ENCODE data around the gene JMJD7.

JMJD7 gene

GRCh38 chr15:41799488-41799805, 28.4 kb upstream of the JMJD7 start:
- H3K9ac ChIP-seq (ENCODE audit: low read depth in 1 of 2, low read length in 2 of 2): no peak overlapping the region
- H3K4me1 ChIP-seq (ENCODE audit: control insufficient read depth in 2 of 2, insufficient read depth in 2 of 2, low read length in 2 of 2): no peaks in the 10 kb centered on the region
- H3K27me3 ChIP-seq (ENCODE audit: control insufficient read depth in 2 of 2, insufficient read depth in 2 of 2, low read length in 2 of 2): no peaks in the 10 kb centered on the region
- no peak overlapping the region for H3K4me3 ChIP-seq (ENCODE audit: low read length in 2 of 2)
- peaks cover 9 to 11% of the 10 kb centered on the region in 2 donors for H3K36me3 ChIP-seq (ENCODE audit: control insufficient read depth in 2 of 2, insufficient read depth in 2 of 2, low read length in 2 of 2)
- H3K9me3 ChIP-seq (ENCODE audit: control insufficient read depth in 2 of 2, low read length in 2 of 2): no peaks in the 10 kb centered on the region
- no peak overlapping the region for H3K27ac ChIP-seq (ENCODE audit: low read depth in 2 of 2, low read length in 2 of 2)

GRCh38 chr15:41801185-41801584, 26.7 kb upstream of the JMJD7 start:
- Histone ChIP-seq H3K9ac (ENCODE audit: low read depth in 1 of 2, low read length in 2 of 2) (no peak overlapping the region), H3K4me1 (ENCODE audit: control insufficient read depth in 2 of 2, insufficient read depth in 2 of 2, low read length in 2 of 2) (no peaks in the 10 kb centered on the region), H3K36me3 (ENCODE audit: control insufficient read depth in 2 of 2, insufficient read depth in 2 of 2, low read length in 2 of 2) (peaks cover 9 to 11% of the 10 kb centered on the region in 2 donors), H3K4me3 (ENCODE audit: low read length in 2 of 2) (no peak overlapping the region), H3K27ac (ENCODE audit: low read depth in 2 of 2, low read length in 2 of 2) (no peak overlapping the region), H3K27me3 (ENCODE audit: control insufficient read depth in 2 of 2, insufficient read depth in 2 of 2, low read length in 2 of 2) (no peaks in the 10 kb centered on the region), H3K9me3 (ENCODE audit: control insufficient read depth in 2 of 2, low read length in 2 of 2) (no peaks in the 10 kb centered on the region)

GRCh38 chr15:41801850-41802455, 25.9 kb upstream of the JMJD7 start:
- no peaks in the 10 kb centered on the region for H3K9me3 ChIP-seq (ENCODE audit: control insufficient read depth in 2 of 2, low read length in 2 of 2)
- no peaks in the 10 kb centered on the region for H3K27me3 ChIP-seq (ENCODE audit: control insufficient read depth in 2 of 2, insufficient read depth in 2 of 2, low read length in 2 of 2)
- no peak overlapping the region for H3K27ac ChIP-seq (ENCODE audit: low read depth in 2 of 2, low read length in 2 of 2)
- H3K4me1 ChIP-seq (ENCODE audit: control insufficient read depth in 2 of 2, insufficient read depth in 2 of 2, low read length in 2 of 2): no peaks in the 10 kb centered on the region
- H3K36me3 ChIP-seq (ENCODE audit: control insufficient read depth in 2 of 2, insufficient read depth in 2 of 2, low read length in 2 of 2): peaks cover 8 to 9% of the 10 kb centered on the region in 2 donors
- no peak overlapping the region for H3K4me3 ChIP-seq (ENCODE audit: low read length in 2 of 2)
- no peak overlapping the region for H3K9ac ChIP-seq (ENCODE audit: low read depth in 1 of 2, low read length in 2 of 2)

GRCh38 chr15:41804361-41804760, 23.5 kb upstream of the JMJD7 start:
- H3K36me3 ChIP-seq (ENCODE audit: control insufficient read depth in 2 of 2, insufficient read depth in 2 of 2, low read length in 2 of 2): peaks cover 7 to 8% of the 10 kb centered on the region in 2 donors
- no peaks in the 10 kb centered on the region for H3K9me3 ChIP-seq (ENCODE audit: control insufficient read depth in 2 of 2, low read length in 2 of 2)
- H3K27ac ChIP-seq (ENCODE audit: low read depth in 2 of 2, low read length in 2 of 2): no peak overlapping the region
- no peaks in the 10 kb centered on the region for H3K4me1 ChIP-seq (ENCODE audit: control insufficient read depth in 2 of 2, insufficient read depth in 2 of 2, low read length in 2 of 2)
- no peak overlapping the region for H3K9ac ChIP-seq (ENCODE audit: low read depth in 1 of 2, low read length in 2 of 2)
- H3K4me3 ChIP-seq (ENCODE audit: low read length in 2 of 2): no peak overlapping the region
- no peaks in the 10 kb centered on the region for H3K27me3 ChIP-seq (ENCODE audit: control insufficient read depth in 2 of 2, insufficient read depth in 2 of 2, low read length in 2 of 2)

GRCh38 chr15:41804916-41805666, 22.8 kb upstream of the JMJD7 start:
- no peaks in the 10 kb centered on the region for H3K4me1 ChIP-seq (ENCODE audit: control insufficient read depth in 2 of 2, insufficient read depth in 2 of 2, low read length in 2 of 2)
- H3K4me3 ChIP-seq (ENCODE audit: low read length in 2 of 2): no peak overlapping the region
- no peaks in the 10 kb centered on the region for H3K9me3 ChIP-seq (ENCODE audit: control insufficient read depth in 2 of 2, low read length in 2 of 2)
- no peak overlapping the region for H3K9ac ChIP-seq (ENCODE audit: low read depth in 1 of 2, low read length in 2 of 2)
- no peaks in the 10 kb centered on the region for H3K27me3 ChIP-seq (ENCODE audit: control insufficient read depth in 2 of 2, insufficient read depth in 2 of 2, low read length in 2 of 2)
- peaks cover 0 to 8% of the 10 kb centered on the region in 2 donors for H3K36me3 ChIP-seq (ENCODE audit: control insufficient read depth in 2 of 2, insufficient read depth in 2 of 2, low read length in 2 of 2)
- no peak overlapping the region for H3K27ac ChIP-seq (ENCODE audit: low read depth in 2 of 2, low read length in 2 of 2)

GRCh38 chr15:41805711-41806110, 22.2 kb upstream of the JMJD7 start:
- Histone ChIP-seq H3K9ac (ENCODE audit: low read depth in 1 of 2, low read length in 2 of 2) (no peak overlapping the region), H3K36me3 (ENCODE audit: control insufficient read depth in 2 of 2, insufficient read depth in 2 of 2, low read length in 2 of 2) (peaks cover 0 to 4% of the 10 kb centered on the region in 2 donors), H3K4me3 (ENCODE audit: low read length in 2 of 2) (no peak overlapping the region), H3K27ac (ENCODE audit: low read depth in 2 of 2, low read length in 2 of 2) (no peak overlapping the region), H3K27me3 (ENCODE audit: control insufficient read depth in 2 of 2, insufficient read depth in 2 of 2, low read length in 2 of 2) (no peaks in the 10 kb centered on the region), H3K4me1 (ENCODE audit: control insufficient read depth in 2 of 2, insufficient read depth in 2 of 2, low read length in 2 of 2) (no peaks in the 10 kb centered on the region), H3K9me3 (ENCODE audit: control insufficient read depth in 2 of 2, low read length in 2 of 2) (no peaks in the 10 kb centered on the region)

GRCh38 chr15:41806291-41807181, 21.4 kb upstream of the JMJD7 start:
- Histone ChIP-seq H3K27ac (ENCODE audit: low read depth in 2 of 2, low read length in 2 of 2) (no peak overlapping the region), H3K9ac (ENCODE audit: low read depth in 1 of 2, low read length in 2 of 2) (no peak overlapping the region), H3K4me1 (ENCODE audit: control insufficient read depth in 2 of 2, insufficient read depth in 2 of 2, low read length in 2 of 2) (no peaks in the 10 kb centered on the region), H3K27me3 (ENCODE audit: control insufficient read depth in 2 of 2, insufficient read depth in 2 of 2, low read length in 2 of 2) (no peaks in the 10 kb centered on the region), H3K9me3 (ENCODE audit: control insufficient read depth in 2 of 2, low read length in 2 of 2) (no peaks in the 10 kb centered on the region), H3K4me3 (ENCODE audit: low read length in 2 of 2) (no peak overlapping the region), H3K36me3 (ENCODE audit: control insufficient read depth in 2 of 2, insufficient read depth in 2 of 2, low read length in 2 of 2) (no peaks in the 10 kb centered on the region)

- H3K4me1 ChIP-seq (ENCODE audit: control insufficient read depth in 2 of 2, insufficient read depth in 2 of 2, low read length in 2 of 2): no peaks in the 10 kb centered on the region
- no peak overlapping the region for H3K9ac ChIP-seq (ENCODE audit: low read depth in 1 of 2, low read length in 2 of 2)
- H3K9me3 ChIP-seq (ENCODE audit: control insufficient read depth in 2 of 2, low read length in 2 of 2): no peaks in the 10 kb centered on the region
- H3K27me3 ChIP-seq (ENCODE audit: control insufficient read depth in 2 of 2, insufficient read depth in 2 of 2, low read length in 2 of 2): no peaks in the 10 kb centered on the region
- no peak overlapping the region for H3K27ac ChIP-seq (ENCODE audit: low read depth in 2 of 2, low read length in 2 of 2)
- no peak overlapping the region for H3K4me3 ChIP-seq (ENCODE audit: low read length in 2 of 2)
- peaks cover 12 to 14% of the 10 kb centered on the region in 2 donors for H3K36me3 ChIP-seq (ENCODE audit: control insufficient read depth in 2 of 2, insufficient read depth in 2 of 2, low read length in 2 of 2)
These were observed 18.8 kb upstream of the JMJD7 start for GRCh38 chr15:41809121-41809520.

GRCh38 chr15:41809526-41810220, 18.2 kb upstream of the JMJD7 start:
- H3K36me3 ChIP-seq (ENCODE audit: control insufficient read depth in 2 of 2, insufficient read depth in 2 of 2, low read length in 2 of 2): peaks cover 12 to 14% of the 10 kb centered on the region in 2 donors
- H3K4me1 ChIP-seq (ENCODE audit: control insufficient read depth in 2 of 2, insufficient read depth in 2 of 2, low read length in 2 of 2): no peaks in the 10 kb centered on the region
- no peak overlapping the region for H3K27ac ChIP-seq (ENCODE audit: low read depth in 2 of 2, low read length in 2 of 2)
- no peak overlapping the region for H3K9ac ChIP-seq (ENCODE audit: low read depth in 1 of 2, low read length in 2 of 2)
- no peaks in the 10 kb centered on the region for H3K9me3 ChIP-seq (ENCODE audit: control insufficient read depth in 2 of 2, low read length in 2 of 2)
- no peaks in the 10 kb centered on the region for H3K27me3 ChIP-seq (ENCODE audit: control insufficient read depth in 2 of 2, insufficient read depth in 2 of 2, low read length in 2 of 2)
- no peak overlapping the region for H3K4me3 ChIP-seq (ENCODE audit: low read length in 2 of 2)

Measured in mucosa of rectum (tissue), 2 donors.